Aorta (tissue), 5 donors: ENCODE results near the gene SIDT1. TPM values are rescaled to one million over a fixed set of nuclear protein-coding genes. Genes with fewer than 3 reads are reported as not detected.

ENCODE experiments used
- ATAC-seq: fragments of 200-7000 bp; cut with Tn5 transposase; one replicate; pipeline ENCODE4 v1.9.1; 2022; ENCODE audit warnings: moderate library complexity; ENCODE audit not compliant: low FRiP score
- DNase-seq, 2 donors: peaks; one replicate each; pipeline ENCODE4 v3.0.0-alpha.2; 2020
- H3K27ac ChIP-seq, 2 donors: one replicate each; pipeline ENCODE4 v1.5.1; 2013; ENCODE audit warnings: low read length in 2 of 2, mild to moderate bottlenecking in 2 of 2, moderate library complexity in 2 of 2, control low read depth in 1 of 2, inconsistent platforms in 1 of 2, low read depth in 1 of 2
- H3K27me3 ChIP-seq, 2 donors: one replicate each; pipeline ENCODE4 v1.6.1; 2013; ENCODE audit warnings: control low read depth in 1 of 2, low read length in 1 of 2, mild to moderate bottlenecking in 1 of 2, moderate library complexity in 1 of 2; ENCODE audit not compliant: insufficient read depth in 2 of 2, control insufficient read depth in 1 of 2
- H3K36me3 ChIP-seq, 2 donors: one replicate each; pipeline ENCODE4 v1.6.1; 2013; ENCODE audit warnings: control low read depth in 1 of 2, low read length in 1 of 2, mild to moderate bottlenecking in 1 of 2; ENCODE audit not compliant: insufficient read depth in 2 of 2, control insufficient read depth in 1 of 2
- H3K4me1 ChIP-seq, 2 donors: one replicate each; pipeline ENCODE4 v1.6.1; 2013; ENCODE audit warnings: low read length in 2 of 2, control low read depth in 1 of 2, mild to moderate bottlenecking in 1 of 2, moderate library complexity in 1 of 2; ENCODE audit not compliant: insufficient read depth in 2 of 2, control insufficient read depth in 1 of 2
- H3K4me3 ChIP-seq, 2 donors: one replicate each; pipeline ENCODE4 v1.5.1; 2013; ENCODE audit warnings: low read length in 2 of 2, control low read depth in 1 of 2, mild to moderate bottlenecking in 1 of 2
- H3K9me3 ChIP-seq: one replicate; pipeline ENCODE4 v1.6.1; 2013; ENCODE audit warnings: mild to moderate bottlenecking, low read length; ENCODE audit not compliant: control insufficient read depth
- WGBS, 2 donors: extraction: QIAGEN DNeasy Blood & Tissue Kit; methylation state at CpG; one replicate each; pipeline ENCODE4 v1.1.7; 2013; 5-methylcytosine and 5-hydroxymethylcytosine counted together
- intact Hi-C, 2 donors: fragments of 100-400 bp; cut with DNase I; formaldehyde crosslinking; loops; one replicate each; pipeline versions ENCODE4 v1.14.2 to v1.15.0; 2022
- polyA plus RNA-seq, 2 donors: library from polyadenylated mRNA; stranded (reverse); fragments of 200-250 nt; gene quantifications; one replicate each; pipeline ENCODE4 v1.2.3, GENCODE V29; 2013
- total RNA-seq, 2 donors: library from RNA; stranded (reverse); fragmentation: NEBNext Ultra II Directional; extraction: Animal tissue kit (Norgen Biotek cat#: 25700); gene quantifications; one replicate each; pipeline ENCODE4 v1.2.1, GENCODE V29; 2021
- donor health status: healthy with polysubstance abuse.
- donor health status: Bipolar disorder and iron deficiency.
- donor health status: DM: no; HTN: no; CAD: no.
- donor health status: DM: no; HTN: no; CAD: no.
- donor health status: DM: yes; HTN: yes; CAD: no.

SIDT1 gene
- total and polyA plus RNA-seq, 4 donors: 0.08 to 3.8 (median 2.4) TPM

DNA sequence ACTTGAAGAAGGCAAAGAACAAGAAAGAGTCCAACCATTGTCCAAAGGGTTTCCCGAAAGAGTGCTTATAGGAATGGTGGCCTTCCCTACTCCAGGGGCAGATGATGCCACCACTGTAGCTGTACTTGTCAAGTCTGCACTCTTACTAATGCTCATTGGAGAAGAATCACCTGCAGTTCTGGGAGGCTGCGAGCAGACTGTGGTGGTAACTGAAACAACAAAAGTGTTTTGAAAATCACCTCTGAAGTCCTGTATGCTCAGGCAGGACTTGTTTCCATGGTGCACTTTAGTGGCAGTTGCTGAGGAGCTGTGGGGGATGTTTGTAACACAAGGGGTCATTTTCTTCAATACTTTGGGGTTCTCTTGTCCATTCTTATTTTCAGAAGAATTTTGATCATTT, 128.1 kb downstream of the SIDT1 start:
- ATAC-seq: no peak
- Histone ChIP-seq H3K36me3 (peaks cover 12 to 30% of the 10 kb centered on the region in 2 donors), H3K27ac (no peak overlapping the region), H3K27me3 (no peaks in the 10 kb centered on the region), H3K4me3 (no peak overlapping the region), H3K9me3 (peaks cover 4% of the 10 kb centered on the region), H3K4me1 (no peaks in the 10 kb centered on the region)
- DNase-seq: no peak
- intact Hi-C loops: no loop called here
- WGBS, 2 donors: 96 to 99% methylated on average over 2 of the region's 2 CpGs

DNA sequence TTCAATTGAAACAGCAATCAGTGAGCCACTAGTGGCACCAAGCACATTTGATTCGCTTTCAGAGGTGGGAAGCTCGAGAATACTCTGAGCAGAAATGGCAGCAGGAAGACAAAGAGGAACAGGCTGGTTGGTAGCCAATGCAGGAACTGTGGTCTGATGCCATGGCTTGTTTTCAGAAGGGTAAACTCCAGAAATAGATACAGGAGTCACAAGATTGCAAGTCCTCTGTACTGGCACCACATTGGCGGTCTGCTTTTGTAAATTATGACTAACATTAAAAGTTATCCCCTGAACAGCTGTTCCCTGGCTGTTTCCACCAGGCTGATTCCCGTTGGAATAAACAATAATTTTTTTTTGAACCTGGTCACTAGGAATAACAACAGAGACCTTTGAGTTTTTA, 128.5 kb downstream of the SIDT1 start:
- Histone ChIP-seq H3K4me3 (no peak overlapping the region), H3K4me1 (no peaks in the 10 kb centered on the region), H3K27ac (no peak overlapping the region), H3K36me3 (peaks cover 12 to 30% of the 10 kb centered on the region in 2 donors), H3K27me3 (no peaks in the 10 kb centered on the region), H3K9me3 (peaks cover 4% of the 10 kb centered on the region)
- 84 to 86% methylated on average over 4 of the region's 4 CpGs for WGBS, 2 donors
- ATAC-seq (no peak), DNase-seq (no peak)
- intact Hi-C loops: no loop called here

DNA sequence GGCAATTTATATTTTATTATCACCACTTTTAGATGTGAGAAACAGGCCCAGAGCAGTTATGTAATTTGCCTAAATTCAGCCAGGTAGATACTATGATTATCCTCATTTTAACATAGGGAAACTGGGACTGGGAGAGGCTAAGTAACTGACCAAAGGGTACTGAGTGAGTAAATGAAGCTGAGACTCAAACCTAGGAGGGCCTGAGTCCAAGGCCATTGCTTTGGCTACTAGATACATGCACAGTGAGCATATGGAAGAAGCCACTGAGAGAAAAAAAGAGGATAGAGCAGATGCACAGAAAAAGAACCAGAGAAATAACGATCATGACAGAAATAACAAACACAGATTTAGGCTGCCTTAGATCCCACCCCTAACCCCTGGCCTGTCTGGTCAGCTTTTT, 130.5 kb downstream of the SIDT1 start:
- ATAC-seq: no peak
- Histone ChIP-seq H3K4me3 (no peak overlapping the region), H3K9me3 (peaks cover 2% of the 10 kb centered on the region), H3K27ac (no peak overlapping the region), H3K36me3 (peaks cover 12 to 24% of the 10 kb centered on the region in 2 donors), H3K27me3 (no peaks in the 10 kb centered on the region), H3K4me1 (no peaks in the 10 kb centered on the region)
- intact Hi-C loops: no loop called here
- no peak for DNase-seq
- 59% methylated on average over 1 of the region's 1 CpG for WGBS, 2 donors

DNA sequence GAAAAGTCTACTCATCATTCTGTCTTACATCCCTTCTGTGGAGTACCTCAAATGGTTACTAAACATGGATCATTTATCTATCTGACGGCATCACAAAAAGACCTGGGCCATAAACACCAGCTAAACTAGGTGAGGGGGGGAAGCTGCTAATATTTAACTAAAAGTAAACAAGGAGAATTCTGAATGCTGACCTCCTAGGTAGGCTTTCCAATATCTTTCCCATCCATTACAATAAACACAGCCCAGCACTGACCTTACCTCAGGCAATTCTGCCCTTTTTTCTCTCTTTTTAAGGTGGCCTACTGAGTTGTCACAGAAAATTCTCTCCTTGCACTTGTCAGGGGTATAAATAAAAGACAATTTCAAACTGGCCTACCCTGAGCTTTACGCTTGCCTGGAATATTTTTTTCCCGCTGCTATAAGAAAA, 131.0 kb downstream of the SIDT1 start:
- H3K9me3 ChIP-seq: peaks cover 2% of the 10 kb centered on the region
- no peaks in the 10 kb centered on the region for H3K27me3 ChIP-seq
- H3K27ac ChIP-seq: no peak overlapping the region
- H3K4me3 ChIP-seq: no peak overlapping the region
- H3K4me1 ChIP-seq: no peaks in the 10 kb centered on the region
- intact Hi-C loops: no loop called here
- DNase-seq: no peak
- ATAC-seq: no peak
- H3K36me3 ChIP-seq: peaks cover 12 to 22% of the 10 kb centered on the region in 2 donors
- WGBS, 2 donors: 94 to 97% methylated on average over 3 of the region's 3 CpGs

DNA sequence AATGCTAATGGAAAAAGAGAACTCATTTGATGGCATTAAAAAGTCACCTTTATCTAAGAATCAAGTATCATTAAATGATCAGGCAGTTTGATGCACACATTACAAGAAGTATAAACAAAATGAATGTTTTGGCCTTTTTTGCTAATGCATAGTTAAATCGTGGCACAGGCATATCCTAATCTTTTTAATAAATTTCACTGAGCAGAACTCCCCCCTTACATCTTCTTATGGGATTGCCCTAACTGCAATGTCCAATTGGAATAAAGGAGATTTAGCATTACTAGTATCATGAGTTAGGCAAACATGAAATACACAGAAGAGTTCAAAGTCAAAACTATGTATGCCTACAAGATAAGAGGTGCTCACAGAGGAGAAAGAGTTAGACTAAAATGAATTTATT, 131.4 kb downstream of the SIDT1 start:
- DNase-seq (no peak), ATAC-seq (no peak)
- 80 to 81% methylated on average over 1 of the region's 1 CpG for WGBS, 2 donors
- H3K27me3 ChIP-seq: no peaks in the 10 kb centered on the region
- peaks cover 2% of the 10 kb centered on the region for H3K9me3 ChIP-seq
- no peak overlapping the region for H3K4me3 ChIP-seq
- H3K27ac ChIP-seq: no peak overlapping the region
- intact Hi-C loops: no loop called here
- no peaks in the 10 kb centered on the region for H3K4me1 ChIP-seq
- H3K36me3 ChIP-seq: peaks cover 12 to 22% of the 10 kb centered on the region in 2 donors

DNA sequence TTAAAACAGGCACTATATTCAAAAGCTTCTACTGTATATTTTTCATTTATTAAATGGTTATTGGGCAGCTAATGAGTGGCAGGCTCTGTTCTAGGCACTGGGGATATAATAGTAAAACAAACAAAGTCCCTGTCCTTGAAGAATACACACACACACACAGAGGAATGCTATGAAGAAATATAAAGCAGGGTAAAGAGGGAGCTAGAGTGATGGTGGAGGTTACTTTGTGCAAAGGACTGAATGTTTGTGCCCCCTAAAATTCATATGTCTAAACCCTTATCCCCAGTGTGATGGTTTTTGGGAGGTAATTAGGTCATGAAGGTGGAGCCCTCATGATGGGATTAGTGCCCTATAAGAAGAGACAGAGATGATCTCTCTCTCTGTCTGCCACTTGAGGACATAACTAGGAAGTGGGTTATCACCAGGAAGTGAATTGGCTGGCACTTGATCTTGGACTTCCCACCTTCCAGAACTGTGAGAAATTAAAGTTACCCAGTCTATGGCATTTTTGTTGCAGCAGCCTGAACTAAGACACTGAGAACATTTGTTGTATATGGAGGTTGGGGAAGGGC, 132.3 kb downstream of the SIDT1 start:
- H3K27me3 ChIP-seq: no peaks in the 10 kb centered on the region
- no peaks in the 10 kb centered on the region for H3K4me1 ChIP-seq
- H3K9me3 ChIP-seq: peaks cover 2% of the 10 kb centered on the region
- H3K4me3 ChIP-seq: no peak overlapping the region
- H3K27ac ChIP-seq: no peak overlapping the region
- DNase-seq: no peak
- H3K36me3 ChIP-seq: peaks cover 12 to 18% of the 10 kb centered on the region in 2 donors
- intact Hi-C loops: no loop called here
- no peak for ATAC-seq

DNA sequence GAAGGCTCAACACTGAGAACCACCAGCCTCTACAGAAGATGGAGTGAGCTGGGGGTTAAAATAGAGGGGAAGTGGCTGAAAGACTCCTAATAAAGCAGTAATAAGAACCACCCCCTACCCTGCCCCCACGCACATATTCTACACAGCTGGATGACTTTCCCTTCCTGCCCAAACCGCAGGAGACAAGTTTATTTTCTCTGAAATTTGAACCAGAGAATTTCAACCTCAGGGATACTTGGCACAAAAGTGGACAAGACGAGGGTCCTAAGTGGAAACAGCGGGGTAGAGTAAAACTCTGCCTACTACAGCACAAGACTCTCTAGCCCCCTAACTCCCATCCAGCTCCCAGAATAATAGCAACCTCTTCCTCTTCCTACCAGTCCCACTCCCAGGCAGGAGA, 135.7 kb downstream of the SIDT1 start:
- H3K36me3 ChIP-seq: peaks cover 5 to 7% of the 10 kb centered on the region in 2 donors
- intact Hi-C loops: no loop called here
- no peaks in the 10 kb centered on the region for H3K9me3 ChIP-seq
- no peak overlapping the region for H3K27ac ChIP-seq
- no peaks in the 10 kb centered on the region for H3K4me1 ChIP-seq
- ATAC-seq (no peak), DNase-seq (no peak)
- WGBS, 2 donors: 53 to 55% methylated on average over 4 of the region's 4 CpGs
- no peak overlapping the region for H3K4me3 ChIP-seq
- no peaks in the 10 kb centered on the region for H3K27me3 ChIP-seq

DNA sequence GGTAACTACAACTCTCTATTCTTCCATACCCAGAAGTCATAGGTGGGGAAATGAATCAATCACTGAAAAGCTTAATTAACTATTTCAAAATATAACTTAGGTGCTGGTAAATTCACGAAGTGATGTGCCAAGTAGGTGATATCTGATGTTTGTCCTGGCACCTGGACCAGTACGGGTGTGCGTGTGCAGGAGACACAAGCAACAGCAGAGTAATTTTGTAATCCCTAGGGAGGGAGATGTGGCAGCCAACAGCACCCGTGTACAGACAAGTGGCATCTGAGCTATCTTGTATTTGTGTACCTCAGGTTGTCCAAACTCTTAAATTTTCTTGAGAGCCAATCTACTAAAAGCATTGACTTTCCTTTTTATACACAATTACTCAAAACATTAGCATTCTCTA, 141.2 kb downstream of the SIDT1 start:
- Histone ChIP-seq H3K36me3 (peaks cover 2 to 5% of the 10 kb centered on the region in 2 donors), H3K27ac (no peak overlapping the region), H3K9me3 (no peaks in the 10 kb centered on the region), H3K4me3 (no peak overlapping the region), H3K4me1 (no peaks in the 10 kb centered on the region), H3K27me3 (no peaks in the 10 kb centered on the region)
- DNase-seq (no peak), ATAC-seq (no peak)
- WGBS, 2 donors: 34 to 42% methylated on average over 4 of the region's 4 CpGs
- intact Hi-C loops: no loop called here

DNA sequence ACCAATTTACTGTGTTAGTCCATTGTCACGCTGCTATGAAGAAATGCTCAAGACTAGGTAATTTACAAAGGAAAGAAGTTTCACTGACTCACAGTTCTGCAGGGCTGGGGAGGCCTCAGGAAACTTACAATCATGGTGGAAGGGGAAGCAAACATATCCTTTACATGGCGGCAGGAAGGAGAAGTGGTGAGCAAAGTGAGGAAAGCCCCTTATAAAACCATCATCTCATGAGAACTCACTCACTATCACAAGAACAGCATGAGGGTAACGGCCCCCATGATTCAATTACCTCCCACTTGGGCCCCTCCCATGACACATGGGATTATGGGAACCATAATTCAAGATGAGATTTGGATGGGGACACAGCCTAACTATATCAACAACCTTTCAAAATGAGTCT, 143.9 kb downstream of the SIDT1 start:
- Histone ChIP-seq H3K4me1 (no peaks in the 10 kb centered on the region), H3K27me3 (no peaks in the 10 kb centered on the region), H3K4me3 (no peak overlapping the region), H3K27ac (no peak overlapping the region), H3K36me3 (peaks cover 0 to 2% of the 10 kb centered on the region in 2 donors), H3K9me3 (no peaks in the 10 kb centered on the region)
- 94 to 95% methylated on average over 3 of the region's 3 CpGs for WGBS, 2 donors
- DNase-seq (no peak), ATAC-seq (no peak)
- intact Hi-C loops: no loop called here
